SK-N-SH (cell line): ENCODE data around the gene DCDC2. TPM values are rescaled to one million over a fixed set of nuclear protein-coding genes. Genes with fewer than 3 reads are reported as not detected.

Experiments
- CTCF ChIA-PET: fragments of 300-600, 350-600 bp; formaldehyde crosslinking; extraction: SDS; loops from one replicate; lab custom pipeline; 2021; lab: Yijun Ruan, JAX
- POLR2A ChIA-PET: fragments of 350-600 bp; sonication (Branson Sonifier 250); formaldehyde crosslinking; extraction: SDS; loops from one replicate; lab custom pipeline; 2020; ENCODE audit warnings: antibody characterized with exemption, inconsistent platforms; lab: Yijun Ruan, JAX
- DNase-seq: peaks from one replicate; pipeline ENCODE4 v3.0.0; 2012
- H2AFZ ChIP-seq: fragments of 200-600 bp; sonication (generic); 2 replicates; pipeline ENCODE4 v1.8.1; 2016; ENCODE audit warnings: antibody characterized with exemption, mild to moderate bottlenecking, low read depth
- H3F3A ChIP-seq: fragments of 200-600 bp; sonication (generic); replicated peaks from 2 replicates; pipeline ENCODE3; 2016; ENCODE audit warnings: antibody characterized with exemption, mild to moderate bottlenecking; ENCODE audit not compliant: insufficient read depth
- H3K27ac ChIP-seq, 2 experiments: fragments of 200-500 bp in 1 of 2; fragments of 200-600 bp in 1 of 2; sonication (Bioruptor generic) in 1 of 2; sonication (generic), shearing (Covaris generic) in 1 of 2; 2 replicates each; pipeline versions ENCODE4 v1.5.1 to v1.6.1; 2014 to 2016; ENCODE audit warnings: low read depth in 2 of 2, inconsistent platforms in 1 of 2, low read length in 1 of 2, mild to moderate bottlenecking in 1 of 2, mixed read lengths in 1 of 2
- H3K27me3 ChIP-seq: fragments of 200-600 bp; sonication (generic), shearing (Covaris generic); 2 replicates; pipeline ENCODE4 v1.6.1; 2016; ENCODE audit warnings: mixed run types; ENCODE audit not compliant: insufficient read depth
- H3K36me3 ChIP-seq, 2 experiments: fragments of 200-500 bp in 1 of 2; fragments of 200-600 bp in 1 of 2; sonication (Bioruptor generic) in 1 of 2; sonication (generic) in 1 of 2; replicated peaks in 1 of 2; 2 replicates each; pipeline versions ENCODE3 to v1.5.1; 2014 to 2016; ENCODE audit warnings: low read length in 1 of 2, mild to moderate bottlenecking in 1 of 2; ENCODE audit not compliant: insufficient read depth in 2 of 2, control insufficient read depth in 1 of 2
- H3K4me1 ChIP-seq, 2 experiments: fragments of 200-500 bp in 1 of 2; fragments of 200-600 bp in 1 of 2; sonication (Bioruptor generic) in 1 of 2; sonication (generic), shearing (Covaris generic) in 1 of 2; 2 replicates each; pipeline versions ENCODE4 v1.5.1 to v1.6.1; 2014 to 2016; ENCODE audit warnings: low read depth in 1 of 2, low read length in 1 of 2, mixed run types in 1 of 2; ENCODE audit not compliant: insufficient read depth in 2 of 2, control insufficient read depth in 1 of 2
- H3K4me2 ChIP-seq: fragments of 200-600 bp; sonication (generic), shearing (Covaris generic); 2 replicates; pipeline ENCODE4 v1.6.1; 2017; ENCODE audit warnings: mixed run types
- H3K4me3 ChIP-seq, 2 experiments: fragments of 200-500 bp in 1 of 2; fragments of 200-600 bp in 1 of 2; sonication (Bioruptor generic) in 1 of 2; sonication (generic), shearing (Covaris generic) in 1 of 2; 2 replicates each; pipeline versions ENCODE4 v1.5.1 to v1.8.1; 2014 to 2016; ENCODE audit warnings: low read depth in 2 of 2, inconsistent platforms in 1 of 2, low read length in 1 of 2, mild to moderate bottlenecking in 1 of 2, mixed read lengths in 1 of 2, moderate library complexity in 1 of 2
- H3K79me2 ChIP-seq: fragments of 200-600 bp; sonication (generic); 2 replicates; pipeline ENCODE4 v1.8.1; 2017; ENCODE audit warnings: mild to moderate bottlenecking; ENCODE audit not compliant: insufficient read depth
- H3K9ac ChIP-seq: fragments of 200-600 bp; sonication (generic); 2 replicates; pipeline ENCODE4 v1.6.1; 2017; ENCODE audit warnings: mixed run types
- H3K9me2 ChIP-seq: fragments of 200-600 bp; sonication (generic); 2 replicates; pipeline ENCODE4 v1.6.1; 2017; ENCODE audit warnings: mixed run types
- H3K9me3 ChIP-seq: fragments of 200-600 bp; sonication (generic); 2 replicates; pipeline ENCODE4 v1.6.1; 2017; ENCODE audit warnings: mixed run types, mild to moderate bottlenecking, moderate library complexity
- H4K20me1 ChIP-seq: fragments of 200-600 bp; sonication (generic); 2 replicates; pipeline ENCODE4 v1.6.1; 2017; ENCODE audit warnings: mild to moderate bottlenecking, mixed run types; ENCODE audit not compliant: insufficient read depth
- CHD2 ChIP-seq: fragments of 150-350 bp; IDR thresholded peaks from 2 replicates; pipeline ENCODE4 v1.6.1; 2018; ENCODE audit warnings: low read length; ENCODE audit not compliant: partially characterized antibody
- ELF1 ChIP-seq: IDR thresholded peaks from 2 replicates; pipeline ENCODE4 v1.4.0; 2012
- EZH2phosphoT487 ChIP-seq: fragments of 200-600 bp; sonication (generic); IDR thresholded peaks from 2 replicates; pipeline ENCODE4 v1.6.1; 2017; ENCODE audit warnings: low read depth, mixed run types, mild to moderate bottlenecking, antibody characterized with exemption, moderate library complexity, borderline replicate concordance
- GABPA ChIP-seq: IDR thresholded peaks from 2 replicates; pipeline ENCODE4 v1.4.0; 2012; ENCODE audit warnings: low read depth, mild to moderate bottlenecking
- GATA2 ChIP-seq: sonication (generic); formaldehyde crosslinking; IDR thresholded peaks from 2 replicates; pipeline ENCODE4 v1.5.0; 2020; ENCODE audit warnings: mild to moderate bottlenecking, missing genetic modification reagents
- MXI1 ChIP-seq: IDR thresholded peaks from 2 replicates; pipeline ENCODE4 v1.6.1; 2012; ENCODE audit warnings: mild to moderate bottlenecking, low read depth, low read length, improper control_type of control experiment
- RFX5 ChIP-seq: IDR thresholded peaks from 2 replicates; pipeline ENCODE4 v1.6.1; 2012; ENCODE audit warnings: mild to moderate bottlenecking, improper control_type of control experiment, low read length
- RXRA ChIP-seq: IDR thresholded peaks from 2 replicates; pipeline ENCODE4 v1.4.0; 2012; ENCODE audit warnings: low read depth, mild to moderate bottlenecking, borderline replicate concordance
- SIN3A ChIP-seq: IDR thresholded peaks from 2 replicates; pipeline ENCODE4 v1.6.1; 2012; ENCODE audit warnings: low read depth, mild to moderate bottlenecking, low read length, moderate library complexity, borderline replicate concordance
- TCF12 ChIP-seq: IDR thresholded peaks from 2 replicates; pipeline ENCODE4 v1.4.0; 2012
- TEAD4 ChIP-seq: IDR thresholded peaks from 2 replicates; pipeline ENCODE4 v1.4.0; 2012; ENCODE audit warnings: mild to moderate bottlenecking, borderline replicate concordance; ENCODE audit not compliant: insufficient read depth
- YY1 ChIP-seq: IDR thresholded peaks from 2 replicates; pipeline ENCODE4 v1.4.0; 2012; ENCODE audit warnings: low read depth, mild to moderate bottlenecking
- WGBS: methylation state at CpG from one replicate; pipeline ENCODE4 v1.1.6; 2017; ENCODE audit warnings: low lambda C conversion rate; 5-methylcytosine and 5-hydroxymethylcytosine counted together
- polyA plus RNA-seq, 3 experiments: library from polyadenylated mRNA; depleted of rRNA; stranded (reverse); fragments of >200 nt; gene quantifications; 2 replicates each; pipeline ENCODE4 v1.2.3, GENCODE V29; 2012
- TF ChIP-seq, protein P1 (sequence below): fragments of 150-350 bp; IDR thresholded peaks from 2 replicates; pipeline ENCODE4 v1.6.1; 2016; ENCODE audit warnings: mild to moderate bottlenecking, low read depth, low read length
- TF ChIP-seq, protein P2 (sequence below): IDR thresholded peaks from 2 replicates; pipeline ENCODE4 v1.4.0; 2012; ENCODE audit warnings: low read depth
- TF ChIP-seq, protein P3 (sequence below): IDR thresholded peaks from 2 replicates; pipeline ENCODE4 v1.4.0; 2012; ENCODE audit warnings: low read depth, borderline replicate concordance
- TF ChIP-seq, protein P4 (sequence below): IDR thresholded peaks from 2 replicates; pipeline ENCODE4 v1.6.1; 2012; ENCODE audit warnings: mild to moderate bottlenecking, low read depth, low read length, moderate library complexity

Gene DCDC2
- polyA plus RNA-seq, 1 of the 3 experiments (the other 2 are of a cell fraction), result not detected

DNA sequence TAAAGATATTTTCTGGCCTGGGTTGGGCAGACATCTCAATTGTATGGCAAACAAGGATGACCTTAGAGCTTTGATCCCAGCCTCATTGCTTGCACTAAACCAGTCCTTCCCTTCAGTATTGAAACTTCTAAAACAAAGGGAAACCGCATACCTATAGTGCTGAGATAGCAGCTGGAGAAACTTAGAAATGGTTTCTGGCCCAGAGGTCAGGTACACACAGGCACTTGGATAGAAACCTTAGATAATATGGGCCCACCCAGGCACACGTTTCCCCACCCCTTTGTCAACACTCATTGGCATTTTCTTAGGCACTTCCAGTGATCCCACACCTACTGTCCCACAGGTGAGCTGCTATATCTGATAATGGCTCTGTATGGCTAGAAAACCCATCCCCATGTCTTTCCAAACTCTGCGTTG is 209.7 kb downstream of the DCDC2 start (continued):
- TF ChIP-seq, protein P1, sequence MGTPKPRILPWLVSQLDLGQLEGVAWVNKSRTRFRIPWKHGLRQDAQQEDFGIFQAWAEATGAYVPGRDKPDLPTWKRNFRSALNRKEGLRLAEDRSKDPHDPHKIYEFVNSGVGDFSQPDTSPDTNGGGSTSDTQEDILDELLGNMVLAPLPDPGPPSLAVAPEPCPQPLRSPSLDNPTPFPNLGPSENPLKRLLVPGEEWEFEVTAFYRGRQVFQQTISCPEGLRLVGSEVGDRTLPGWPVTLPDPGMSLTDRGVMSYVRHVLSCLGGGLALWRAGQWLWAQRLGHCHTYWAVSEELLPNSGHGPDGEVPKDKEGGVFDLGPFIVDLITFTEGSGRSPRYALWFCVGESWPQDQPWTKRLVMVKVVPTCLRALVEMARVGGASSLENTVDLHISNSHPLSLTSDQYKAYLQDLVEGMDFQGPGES, result no peak
- no peak for TF ChIP-seq ELF1
- TF ChIP-seq, protein P2, sequence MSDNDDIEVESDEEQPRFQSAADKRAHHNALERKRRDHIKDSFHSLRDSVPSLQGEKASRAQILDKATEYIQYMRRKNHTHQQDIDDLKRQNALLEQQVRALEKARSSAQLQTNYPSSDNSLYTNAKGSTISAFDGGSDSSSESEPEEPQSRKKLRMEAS, result no peak
- TF ChIP-seq TCF12, result no peak
- TF ChIP-seq TEAD4, result no peak
- TF ChIP-seq YY1, result no peak
- TF ChIP-seq CHD2, result no peak
- TF ChIP-seq EZH2phosphoT487, result no peak
- no peak for TF ChIP-seq RFX5
- TF ChIP-seq, protein P3, sequence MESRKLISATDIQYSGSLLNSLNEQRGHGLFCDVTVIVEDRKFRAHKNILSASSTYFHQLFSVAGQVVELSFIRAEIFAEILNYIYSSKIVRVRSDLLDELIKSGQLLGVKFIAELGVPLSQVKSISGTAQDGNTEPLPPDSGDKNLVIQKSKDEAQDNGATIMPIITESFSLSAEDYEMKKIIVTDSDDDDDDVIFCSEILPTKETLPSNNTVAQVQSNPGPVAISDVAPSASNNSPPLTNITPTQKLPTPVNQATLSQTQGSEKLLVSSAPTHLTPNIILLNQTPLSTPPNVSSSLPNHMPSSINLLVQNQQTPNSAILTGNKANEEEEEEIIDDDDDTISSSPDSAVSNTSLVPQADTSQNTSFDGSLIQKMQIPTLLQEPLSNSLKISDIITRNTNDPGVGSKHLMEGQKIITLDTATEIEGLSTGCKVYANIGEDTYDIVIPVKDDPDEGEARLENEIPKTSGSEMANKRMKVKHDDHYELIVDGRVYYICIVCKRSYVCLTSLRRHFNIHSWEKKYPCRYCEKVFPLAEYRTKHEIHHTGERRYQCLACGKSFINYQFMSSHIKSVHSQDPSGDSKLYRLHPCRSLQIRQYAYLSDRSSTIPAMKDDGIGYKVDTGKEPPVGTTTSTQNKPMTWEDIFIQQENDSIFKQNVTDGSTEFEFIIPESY, result no peak
- TF ChIP-seq MXI1, result no peak

DNA sequence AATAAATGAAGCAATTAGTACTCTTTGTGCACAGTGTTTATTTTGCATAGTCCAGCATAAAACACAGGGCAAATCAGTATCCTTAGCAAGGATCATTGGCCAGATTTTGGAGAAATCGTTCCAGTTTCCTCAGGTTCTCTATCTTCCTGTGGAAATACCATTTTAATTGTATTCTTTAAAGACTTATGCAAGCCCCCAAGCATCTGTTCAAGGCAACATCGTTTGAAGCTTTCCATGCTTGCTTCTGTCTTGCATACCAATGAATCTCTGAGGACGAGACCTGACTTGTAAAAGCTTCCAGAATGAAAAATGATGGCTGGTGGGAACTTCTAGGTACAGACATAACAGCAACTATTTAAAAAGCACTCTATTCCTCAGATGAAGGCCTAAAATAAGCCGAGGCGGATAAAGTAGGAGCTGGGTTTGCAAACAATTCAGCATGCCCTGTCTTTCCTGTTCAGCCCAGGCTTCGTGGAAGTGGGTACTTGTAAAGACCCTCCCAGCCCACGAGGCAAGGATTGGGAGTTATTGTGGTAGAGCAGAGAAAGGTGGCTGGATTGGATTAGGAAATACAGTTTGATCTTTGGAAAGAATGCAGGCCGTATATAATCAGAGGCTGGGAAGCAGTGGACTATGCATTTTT is 210.2 kb downstream of the DCDC2 start:
- H3K4me2 ChIP-seq, result no peak overlapping the region
- TF ChIP-seq TEAD4 (no peak), GATA2 (CRISPR knock-in tag) (no peak), GABPA (no peak), SIN3A (no peak), YY1 (no peak), CHD2 (no peak), ELF1 (no peak), RXRA (no peak)
- TF ChIP-seq, protein P1, result no peak
- TF ChIP-seq, protein P3, result no peak
- TF ChIP-seq, protein P4, sequence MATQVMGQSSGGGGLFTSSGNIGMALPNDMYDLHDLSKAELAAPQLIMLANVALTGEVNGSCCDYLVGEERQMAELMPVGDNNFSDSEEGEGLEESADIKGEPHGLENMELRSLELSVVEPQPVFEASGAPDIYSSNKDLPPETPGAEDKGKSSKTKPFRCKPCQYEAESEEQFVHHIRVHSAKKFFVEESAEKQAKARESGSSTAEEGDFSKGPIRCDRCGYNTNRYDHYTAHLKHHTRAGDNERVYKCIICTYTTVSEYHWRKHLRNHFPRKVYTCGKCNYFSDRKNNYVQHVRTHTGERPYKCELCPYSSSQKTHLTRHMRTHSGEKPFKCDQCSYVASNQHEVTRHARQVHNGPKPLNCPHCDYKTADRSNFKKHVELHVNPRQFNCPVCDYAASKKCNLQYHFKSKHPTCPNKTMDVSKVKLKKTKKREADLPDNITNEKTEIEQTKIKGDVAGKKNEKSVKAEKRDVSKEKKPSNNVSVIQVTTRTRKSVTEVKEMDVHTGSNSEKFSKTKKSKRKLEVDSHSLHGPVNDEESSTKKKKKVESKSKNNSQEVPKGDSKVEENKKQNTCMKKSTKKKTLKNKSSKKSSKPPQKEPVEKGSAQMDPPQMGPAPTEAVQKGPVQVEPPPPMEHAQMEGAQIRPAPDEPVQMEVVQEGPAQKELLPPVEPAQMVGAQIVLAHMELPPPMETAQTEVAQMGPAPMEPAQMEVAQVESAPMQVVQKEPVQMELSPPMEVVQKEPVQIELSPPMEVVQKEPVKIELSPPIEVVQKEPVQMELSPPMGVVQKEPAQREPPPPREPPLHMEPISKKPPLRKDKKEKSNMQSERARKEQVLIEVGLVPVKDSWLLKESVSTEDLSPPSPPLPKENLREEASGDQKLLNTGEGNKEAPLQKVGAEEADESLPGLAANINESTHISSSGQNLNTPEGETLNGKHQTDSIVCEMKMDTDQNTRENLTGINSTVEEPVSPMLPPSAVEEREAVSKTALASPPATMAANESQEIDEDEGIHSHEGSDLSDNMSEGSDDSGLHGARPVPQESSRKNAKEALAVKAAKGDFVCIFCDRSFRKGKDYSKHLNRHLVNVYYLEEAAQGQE, result no peak
- TF ChIP-seq, all 33 proteins: peak for 0
- 26% methylated on average over 8 of the region's 8 CpGs for WGBS
- Histone ChIP-seq H4K20me1 (no peaks in the 10 kb centered on the region), H3K4me3 (no peak overlapping the region), H3K27me3 (no peaks in the 10 kb centered on the region), H3K9ac (no peak overlapping the region), H3K27ac (no peak overlapping the region), H3K79me2 (no peaks in the 10 kb centered on the region), H3K9me2 (no peaks in the 10 kb centered on the region), H2AFZ (no peak overlapping the region), H3K9me3 (0 out of 2 replicates have a peak, but pooled peaks cover 9% of the 10 kb centered on the region), H3F3A (no peaks in the 10 kb centered on the region), H3K36me3 (no peaks in the 10 kb centered on the region), H3K4me1 (no peaks in the 10 kb centered on the region)
- DNase-seq, result no peak
- ChIA-PET POLR2A (no interaction called here), CTCF (interaction anchor here (0.6 to 1.0 kb wide), 2 partner anchors 57 to 65 kb away, joined by 3 read pairs; no protein-coding TSS in a partner anchor)
